Peyer's patch (tissue), 4 donors: ENCODE results near the gene SIPA1L3.

Experiments
- POLR2A ChIP-seq, 2 donors: fragments of 450-650 bp; IDR thresholded peaks; one replicate each; pipeline ENCODE4 v1.5.1; 2017; ENCODE audit warnings: antibody characterized with exemption in 2 of 2, mild to moderate bottlenecking in 2 of 2, moderate library complexity in 2 of 2
- TF ChIP-seq, protein P1 (sequence below), 6 experiments: fragments of 450-650 bp in 4 of 6; fragments of 200-600 bp in 2 of 6; sonication (generic) in 1 of 6; IDR thresholded peaks; one replicate each; pipeline ENCODE4 v1.5.1; 2017 to 2019; ENCODE audit warnings: antibody characterized with exemption in 6 of 6, mild to moderate bottlenecking in 3 of 6, moderate library complexity in 1 of 6

DNA sequence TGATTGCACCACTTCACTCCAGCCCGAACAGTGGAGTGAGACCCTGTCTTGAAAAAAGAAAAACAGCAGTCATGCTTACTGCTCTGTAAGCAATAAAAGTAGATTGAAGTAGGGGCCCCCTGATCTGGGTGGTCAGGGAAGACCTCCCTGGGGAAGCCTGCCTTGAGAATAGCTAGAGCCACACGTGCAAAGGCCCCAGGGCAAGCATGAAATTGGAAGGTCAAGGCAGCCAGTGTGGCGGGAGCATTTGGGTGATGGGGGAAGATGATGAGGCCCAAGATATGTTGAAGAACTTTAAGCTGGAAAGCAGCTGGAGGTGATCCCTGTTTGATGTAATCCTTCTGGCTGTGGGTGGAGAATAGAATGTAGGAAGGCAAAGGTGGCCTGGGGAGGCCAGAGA, 104.4 kb downstream of the SIPA1L3 start:
- TF ChIP-seq, protein P1, sequence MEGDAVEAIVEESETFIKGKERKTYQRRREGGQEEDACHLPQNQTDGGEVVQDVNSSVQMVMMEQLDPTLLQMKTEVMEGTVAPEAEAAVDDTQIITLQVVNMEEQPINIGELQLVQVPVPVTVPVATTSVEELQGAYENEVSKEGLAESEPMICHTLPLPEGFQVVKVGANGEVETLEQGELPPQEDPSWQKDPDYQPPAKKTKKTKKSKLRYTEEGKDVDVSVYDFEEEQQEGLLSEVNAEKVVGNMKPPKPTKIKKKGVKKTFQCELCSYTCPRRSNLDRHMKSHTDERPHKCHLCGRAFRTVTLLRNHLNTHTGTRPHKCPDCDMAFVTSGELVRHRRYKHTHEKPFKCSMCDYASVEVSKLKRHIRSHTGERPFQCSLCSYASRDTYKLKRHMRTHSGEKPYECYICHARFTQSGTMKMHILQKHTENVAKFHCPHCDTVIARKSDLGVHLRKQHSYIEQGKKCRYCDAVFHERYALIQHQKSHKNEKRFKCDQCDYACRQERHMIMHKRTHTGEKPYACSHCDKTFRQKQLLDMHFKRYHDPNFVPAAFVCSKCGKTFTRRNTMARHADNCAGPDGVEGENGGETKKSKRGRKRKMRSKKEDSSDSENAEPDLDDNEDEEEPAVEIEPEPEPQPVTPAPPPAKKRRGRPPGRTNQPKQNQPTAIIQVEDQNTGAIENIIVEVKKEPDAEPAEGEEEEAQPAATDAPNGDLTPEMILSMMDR (IDR thresholded peaks at IDR 0.05): no peak
- TF ChIP-seq POLR2A (IDR thresholded peaks at IDR 0.05): no peak
